Activated CD8-positive, alpha-beta memory T cell treated with anti-CD3 and anti-CD28 coated beads, Interleukin-2, amount 10 ng/mL, durations not matched to agents 7 days and 5 days (primary cell): ENCODE data around the gene KXD1. TPM values are rescaled to one million over a fixed set of nuclear protein-coding genes. Genes with fewer than 3 reads are reported as not detected.

Source experiments
- total RNA-seq, 2 experiments: library from RNA; stranded (reverse); gene quantifications; one replicate each; pipeline ENCODE4 v1.2.3, GENCODE V29; 2021

Gene KXD1
- total RNA-seq, 2 experiments from 2014 or later: 106 to 113 TPM

Other genes starting within 250 kb of the KXD1 start
- gene LSM4, start 234.8 kb upstream of the KXD1 start, total RNA-seq: 100 to 1,000 TPM; 209 to 236 TPM
- 10 to 100 TPM; 35.5 to 44.7 TPM for gene PGPEP1, start 217.3 kb upstream of the KXD1 start, total RNA-seq
- not detected for gene GDF15, start 171.7 kb upstream of the KXD1 start, total RNA-seq
- gene LRRC25, start 160.2 kb upstream of the KXD1 start, total RNA-seq: under 1 TPM in 1 of 2 experiments, not detected in 1; 0.12 TPM
- 100 to 1,000 TPM; 197 to 247 TPM for gene SSBP4, start 138.5 kb upstream of the KXD1 start, total RNA-seq
- gene ISYNA1, start 119.7 kb upstream of the KXD1 start, total RNA-seq: 10 to 100 TPM; 29.6 to 30.0 TPM
- 10 to 100 TPM; 22.9 to 33.7 TPM for gene ELL, start 35.8 kb upstream of the KXD1 start, total RNA-seq
- 100 to 1,000 TPM; 220 to 286 TPM for gene FKBP8, start 14.3 kb upstream of the KXD1 start, total RNA-seq
- gene UBA52, start 14.0 kb downstream of the KXD1 start, total RNA-seq: 1,000 to 10,000 TPM; 1,256 to 1,325 TPM
- 100 to 1,000 TPM in 1 of 2 experiments, 10 to 100 TPM in 1; 88.9 to 102 TPM for gene REX1BD, start 30.9 kb downstream of the KXD1 start, total RNA-seq
- not detected for gene CRLF1, start 48.9 kb downstream of the KXD1 start, total RNA-seq
- gene TMEM59L, start 55.0 kb downstream of the KXD1 start, total RNA-seq: not detected
- gene KLHL26, start 79.2 kb downstream of the KXD1 start, total RNA-seq: 10 to 100 TPM; 12.8 to 15.8 TPM
- 1 to 10 TPM; 5.9 to 6.4 TPM for gene CRTC1, start 125.8 kb downstream of the KXD1 start, total RNA-seq
- gene COMP, start 233.4 kb downstream of the KXD1 start, total RNA-seq: not detected